Activated naive CD4-positive, alpha-beta T cell treated with anti-CD3 and anti-CD28 coated beads for 36 hours (primary cell): ENCODE results near the gene SAMD9. TPM values are rescaled to one million over a fixed set of nuclear protein-coding genes. Genes with fewer than 3 reads are reported as not detected.
"Not testable (repeated sequence)": the region's sequence is repeated elsewhere in the genome, so short reads cannot be mapped to it uniquely, and the experiment has no call there.

Experiments used
- CTCF ChIA-PET: fragments of 350-600 bp; sonication (Branson Sonifier 250); formaldehyde crosslinking; loops from one replicate; lab custom pipeline; 2021; ENCODE audit warnings: antibody characterized with exemption; lab: Charles Lee
- DNase-seq: peaks from one replicate; pipeline ENCODE4 v3.0.0-alpha.2; 2020
- H3K27ac Mint-ChIP-seq: one replicate; pipeline ENCODE4 v1.8.0; 2021; ENCODE audit warnings: mild to moderate bottlenecking, mixed read lengths
- H3K27me3 Mint-ChIP-seq: one replicate; pipeline ENCODE4 v1.8.0; 2021; ENCODE audit warnings: low read depth, mixed read lengths
- H3K36me3 Mint-ChIP-seq: one replicate; pipeline ENCODE4 v1.8.0; 2021; ENCODE audit warnings: low read depth, mixed read lengths
- H3K4me1 Mint-ChIP-seq: one replicate; pipeline ENCODE4 v1.8.0; 2021; ENCODE audit warnings: low read depth, mixed read lengths
- H3K4me3 Mint-ChIP-seq: one replicate; pipeline ENCODE4 v1.8.0; 2021; ENCODE audit warnings: mild to moderate bottlenecking, moderate library complexity, mixed read lengths
- H3K9me3 Mint-ChIP-seq: one replicate; pipeline ENCODE4 v1.8.0; 2021; ENCODE audit warnings: mixed read lengths
- intact Hi-C: fragments of 100-400 bp; cut with micrococcal nuclease; formaldehyde crosslinking; loops from one replicate; pipeline ENCODE4 v1.15.1; 2023
- total RNA-seq, 2 experiments: library from RNA; stranded (reverse); gene quantifications; one replicate each; pipeline ENCODE4 v1.2.3, GENCODE V29; 2021

The SAMD9 gene
- total RNA-seq, 2 experiments from 2014 or later: 2.9 to 3.1 TPM

- no peaks in the 10 kb centered on the region for H3K27me3 Mint-ChIP-seq
- no peak for DNase-seq
- intact Hi-C loops: loop anchor here (2.0 kb wide), 2 partner anchors 39 to 311 kb away; no protein-coding TSS in a partner anchor
- H3K27ac Mint-ChIP-seq: no peak overlapping the region
- CTCF ChIA-PET: interaction anchor here (0.6 to 1.1 kb wide), 2 partner anchors 28 to 530 kb away, joined by 3 read pairs; partner anchors contain the start of gene SAMD9
- no peak overlapping the region for H3K4me3 Mint-ChIP-seq
- H3K36me3 Mint-ChIP-seq: peaks cover 13% of the 10 kb centered on the region
- no peaks in the 10 kb centered on the region for H3K9me3 Mint-ChIP-seq
- H3K4me1 Mint-ChIP-seq: peaks cover 22% of the 10 kb centered on the region
These were observed 28.3 kb upstream of the SAMD9 start for GRCh38 chr7:93146036-93146435.

- DNase-seq: no peak
- peaks cover 13% of the 10 kb centered on the region for H3K36me3 Mint-ChIP-seq
- H3K4me1 Mint-ChIP-seq: peaks cover 22% of the 10 kb centered on the region
- no peaks in the 10 kb centered on the region for H3K27me3 Mint-ChIP-seq
- CTCF ChIA-PET: interaction anchor here (0.6 to 1.1 kb wide), 2 partner anchors 9 to 539 kb away, joined by 3 read pairs; no protein-coding TSS in a partner anchor
- no peak overlapping the region for H3K27ac Mint-ChIP-seq
- H3K9me3 Mint-ChIP-seq: no peaks in the 10 kb centered on the region
- no peak overlapping the region for H3K4me3 Mint-ChIP-seq
- intact Hi-C loops: no loop called here
These were observed 27.6 kb upstream of the SAMD9 start for GRCh38 chr7:93145354-93145753.

- DNase-seq: no peak
- H3K27ac Mint-ChIP-seq: no peak overlapping the region
- CTCF ChIA-PET: no interaction called here
- peaks cover 12% of the 10 kb centered on the region for H3K4me1 Mint-ChIP-seq
- peaks cover 23% of the 10 kb centered on the region for H3K36me3 Mint-ChIP-seq
- intact Hi-C loops: no loop called here
- no peaks in the 10 kb centered on the region for H3K27me3 Mint-ChIP-seq
- H3K4me3 Mint-ChIP-seq: no peak overlapping the region
- H3K9me3 Mint-ChIP-seq: peaks cover 6% of the 10 kb centered on the region
These were observed 24.3 kb upstream of the SAMD9 start for GRCh38 chr7:93142127-93142526.

- intact Hi-C loops: no loop called here
These were observed 22.9 kb upstream of the SAMD9 start for GRCh38 chr7:93140582-93141191.

GRCh38 chr7:93138576-93138975 lies 20.8 kb upstream of the SAMD9 start:
- no peaks in the 10 kb centered on the region for H3K4me1 Mint-ChIP-seq
- H3K27ac Mint-ChIP-seq: no peak overlapping the region
- intact Hi-C loops: no loop called here
- H3K27me3 Mint-ChIP-seq: no peaks in the 10 kb centered on the region
- no peak overlapping the region for H3K4me3 Mint-ChIP-seq
- peaks cover 48% of the 10 kb centered on the region for H3K36me3 Mint-ChIP-seq
- no peak for DNase-seq
- peaks cover 23% of the 10 kb centered on the region for H3K9me3 Mint-ChIP-seq
- CTCF ChIA-PET: no interaction called here

More at GRCh38 chr7:93140582-93141191, 22.9 kb upstream of the SAMD9 start:
- Mint-ChIP-seq H3K27ac (no peak overlapping the region), H3K27me3 (no peaks in the 10 kb centered on the region), H3K36me3 (peaks cover 32% of the 10 kb centered on the region), H3K9me3 (peaks cover 8% of the 10 kb centered on the region), H3K4me3 (no peak overlapping the region), H3K4me1 (peaks cover under 1% of the 10 kb centered on the region)
- no peak for DNase-seq
- CTCF ChIA-PET: no interaction called here

- no peak for DNase-seq
- Mint-ChIP-seq H3K27ac (no peak overlapping the region), H3K4me1 (no peaks in the 10 kb centered on the region), H3K27me3 (no peaks in the 10 kb centered on the region), H3K4me3 (no peak overlapping the region), H3K36me3 (peaks cover 36% of the 10 kb centered on the region), H3K9me3 (peaks cover 61% of the 10 kb centered on the region)
- CTCF ChIA-PET: no interaction called here
- intact Hi-C loops: no loop called here
These were observed 15.2 kb upstream of the SAMD9 start for GRCh38 chr7:93133005-93133404.

GRCh38 chr7:93132216-93132615 lies 14.4 kb upstream of the SAMD9 start:
- peaks cover 59% of the 10 kb centered on the region for H3K9me3 Mint-ChIP-seq

GRCh38 chr7:93126954-93127353 lies 9.2 kb upstream of the SAMD9 start:
- CTCF ChIA-PET: interaction anchor here (0.8 kb wide), 1 partner anchor 10 kb away, joined by 3 read pairs; no protein-coding TSS in a partner anchor
- H3K4me1 Mint-ChIP-seq, DNase-seq, intact Hi-C loops, H3K27me3 Mint-ChIP-seq, H3K36me3 Mint-ChIP-seq, H3K27ac Mint-ChIP-seq, H3K4me3 Mint-ChIP-seq: not testable (repeated sequence)
- peaks cover 64% of the 10 kb centered on the region for H3K9me3 Mint-ChIP-seq

More at GRCh38 chr7:93132216-93132615, 14.4 kb upstream of the SAMD9 start:
- Mint-ChIP-seq H3K36me3 (peaks cover 32% of the 10 kb centered on the region), H3K27ac (no peak overlapping the region), H3K27me3 (no peaks in the 10 kb centered on the region), H3K4me3 (no peak overlapping the region), H3K4me1 (no peaks in the 10 kb centered on the region)
- CTCF ChIA-PET: no interaction called here
- intact Hi-C loops: no loop called here
- DNase-seq: no peak

GRCh38 chr7:93123532-93123931 lies 5.8 kb upstream of the SAMD9 start:
- H3K27ac Mint-ChIP-seq, H3K4me1 Mint-ChIP-seq, H3K27me3 Mint-ChIP-seq, intact Hi-C loops, DNase-seq, H3K4me3 Mint-ChIP-seq: not testable (repeated sequence)
- CTCF ChIA-PET: interaction anchor here (0.6 kb wide), 1 partner anchor 531 kb away, joined by 5 read pairs; no protein-coding TSS in a partner anchor
- H3K36me3 Mint-ChIP-seq: peaks cover 11% of the 10 kb centered on the region
- peaks cover 47% of the 10 kb centered on the region for H3K9me3 Mint-ChIP-seq

- Mint-ChIP-seq H3K27me3 (no peaks in the 10 kb centered on the region), H3K27ac (no peak overlapping the region), H3K36me3 (peaks cover 10% of the 10 kb centered on the region), H3K4me3 (no peak overlapping the region), H3K4me1 (peaks cover 23% of the 10 kb centered on the region), H3K9me3 (peaks cover 30% of the 10 kb centered on the region)
- CTCF ChIA-PET: interaction anchor here (0.8 kb wide), 1 partner anchor 14 kb away, joined by 3 read pairs; no protein-coding TSS in a partner anchor
- intact Hi-C loops: no loop called here
- no peak for DNase-seq
These were observed 3.1 kb upstream of the SAMD9 start for GRCh38 chr7:93120592-93121549.

- CTCF ChIA-PET: no interaction called here
- DNase-seq: no peak
- peaks cover 39% of the 10 kb centered on the region for H3K4me1 Mint-ChIP-seq
- no peak overlapping the region for H3K4me3 Mint-ChIP-seq
- H3K9me3 Mint-ChIP-seq: peaks cover 16% of the 10 kb centered on the region
- no peaks in the 10 kb centered on the region for H3K27me3 Mint-ChIP-seq
- H3K27ac Mint-ChIP-seq: no peak overlapping the region
- H3K36me3 Mint-ChIP-seq: peaks cover 11% of the 10 kb centered on the region
- intact Hi-C loops: loop anchor here (2.0 to 5.0 kb wide), 7 partner anchors 267 to 527 kb away; partner anchors contain the start of genes CDK6 and FAM133B
These were observed 1.6 kb upstream of the SAMD9 start for GRCh38 chr7:93119191-93119905.
